ENCODE data around the gene PTGIS. TPM values are rescaled to one million over a fixed set of nuclear protein-coding genes. Genes with fewer than 3 reads are reported as not detected.
A peak's percentile ranks its signal among the peaks of the same experiment; 100 is the strongest.

PTGIS gene
- total RNA-seq, 3 donors from 2014 or later = 38.7 to 41.7 (median 41.0) TPM

DNA sequence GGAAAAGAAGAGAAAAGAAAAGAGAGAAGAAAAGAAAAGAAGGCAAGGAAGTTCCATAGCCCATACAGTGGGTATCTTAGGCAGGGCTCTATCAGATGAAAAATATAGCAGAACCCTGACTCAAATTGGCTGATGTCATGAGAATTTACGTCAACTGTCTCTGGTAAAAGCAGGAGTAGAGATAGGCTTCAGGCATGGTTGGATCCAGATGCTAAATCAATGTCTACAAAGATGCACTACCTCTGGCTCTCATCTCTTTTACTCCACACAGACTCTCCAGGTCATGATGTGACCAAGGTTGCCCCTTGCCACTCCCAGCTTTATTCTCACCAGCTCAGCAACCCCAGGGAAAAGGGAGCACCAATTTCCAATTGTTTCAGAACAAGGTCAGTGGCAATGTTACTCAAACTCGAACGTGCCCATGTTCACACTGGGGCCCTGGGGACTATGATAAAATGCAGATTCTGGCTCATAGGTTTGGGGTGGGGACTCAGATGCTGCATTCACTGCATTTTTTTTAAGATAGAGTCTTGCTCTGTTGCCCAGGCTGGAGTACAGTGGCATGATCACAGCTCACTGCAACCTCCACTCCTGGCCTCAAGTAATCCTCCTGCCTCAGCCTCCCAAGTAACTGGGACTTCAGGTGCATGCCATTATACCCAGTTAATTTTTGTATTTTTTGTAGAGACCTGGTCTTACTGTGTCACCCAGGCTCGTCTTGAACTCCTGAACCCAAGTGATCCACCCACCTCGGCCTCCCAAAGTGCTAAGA, 33.4 kb upstream of the PTGIS start:
- Histone ChIP-seq H3K27me3 (no peaks in the 10 kb centered on the region), H3K4me3 (no peak overlapping the region), H3K9me3 (no peaks in the 10 kb centered on the region), H3K27ac (peak overlapping the region in 1 of 2 donors; percentile 12), H3K36me3 (no peaks in the 10 kb centered on the region), H3K4me1 (no peaks in the 10 kb centered on the region)
- no peak for DNase-seq (ENCODE audit: low spot score in 2 of 2)
- intact Hi-C loops (cut with DNase I; ENCODE audit: low total_unique reads) = loop anchor here (10.0 kb wide), 1 partner anchor 57 kb away; no protein-coding TSS in a partner anchor
- TF ChIP-seq POLR2A (IDR thresholded peaks at IDR 0.05) = no peak
- no peak for TF ChIP-seq POLR2AphosphoS5 (IDR thresholded peaks at IDR 0.05)
- TF ChIP-seq, protein P1, sequence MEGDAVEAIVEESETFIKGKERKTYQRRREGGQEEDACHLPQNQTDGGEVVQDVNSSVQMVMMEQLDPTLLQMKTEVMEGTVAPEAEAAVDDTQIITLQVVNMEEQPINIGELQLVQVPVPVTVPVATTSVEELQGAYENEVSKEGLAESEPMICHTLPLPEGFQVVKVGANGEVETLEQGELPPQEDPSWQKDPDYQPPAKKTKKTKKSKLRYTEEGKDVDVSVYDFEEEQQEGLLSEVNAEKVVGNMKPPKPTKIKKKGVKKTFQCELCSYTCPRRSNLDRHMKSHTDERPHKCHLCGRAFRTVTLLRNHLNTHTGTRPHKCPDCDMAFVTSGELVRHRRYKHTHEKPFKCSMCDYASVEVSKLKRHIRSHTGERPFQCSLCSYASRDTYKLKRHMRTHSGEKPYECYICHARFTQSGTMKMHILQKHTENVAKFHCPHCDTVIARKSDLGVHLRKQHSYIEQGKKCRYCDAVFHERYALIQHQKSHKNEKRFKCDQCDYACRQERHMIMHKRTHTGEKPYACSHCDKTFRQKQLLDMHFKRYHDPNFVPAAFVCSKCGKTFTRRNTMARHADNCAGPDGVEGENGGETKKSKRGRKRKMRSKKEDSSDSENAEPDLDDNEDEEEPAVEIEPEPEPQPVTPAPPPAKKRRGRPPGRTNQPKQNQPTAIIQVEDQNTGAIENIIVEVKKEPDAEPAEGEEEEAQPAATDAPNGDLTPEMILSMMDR (IDR thresholded peaks at IDR 0.05) = no peak

DNA sequence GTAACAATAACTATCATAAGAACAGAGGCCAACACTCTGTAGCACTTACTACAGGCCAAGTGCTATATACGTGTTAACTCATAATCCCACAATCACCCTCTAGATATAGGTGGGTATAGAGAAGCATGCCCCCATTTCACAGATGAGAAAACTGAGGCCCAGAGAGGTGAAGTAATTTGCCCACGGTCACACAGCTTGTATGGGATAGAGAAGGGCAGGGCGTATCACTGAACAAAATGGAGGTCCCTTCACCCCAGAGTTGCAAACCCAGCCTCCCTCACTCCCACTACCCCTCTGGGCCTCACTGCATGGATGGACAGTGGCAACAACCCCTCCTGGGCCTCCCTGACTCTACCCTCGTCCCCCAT, 31.8 kb upstream of the PTGIS start:
- Histone ChIP-seq H3K36me3 (no peaks in the 10 kb centered on the region), H3K4me3 (no peak overlapping the region), H3K27ac (no peak overlapping the region), H3K27me3 (no peaks in the 10 kb centered on the region), H3K4me1 (no peaks in the 10 kb centered on the region), H3K9me3 (no peaks in the 10 kb centered on the region)
- intact Hi-C loops (cut with DNase I; ENCODE audit: low total_unique reads) = loop anchor here (10.0 kb wide), 1 partner anchor 55 kb away; no protein-coding TSS in a partner anchor
- no peak for TF ChIP-seq POLR2AphosphoS5 (IDR thresholded peaks at IDR 0.05)
- TF ChIP-seq, protein P1 (IDR thresholded peaks at IDR 0.05) = no peak
- TF ChIP-seq POLR2A (IDR thresholded peaks at IDR 0.05) = no peak
- DNase-seq (ENCODE audit: low spot score in 2 of 2) = no peak

DNA sequence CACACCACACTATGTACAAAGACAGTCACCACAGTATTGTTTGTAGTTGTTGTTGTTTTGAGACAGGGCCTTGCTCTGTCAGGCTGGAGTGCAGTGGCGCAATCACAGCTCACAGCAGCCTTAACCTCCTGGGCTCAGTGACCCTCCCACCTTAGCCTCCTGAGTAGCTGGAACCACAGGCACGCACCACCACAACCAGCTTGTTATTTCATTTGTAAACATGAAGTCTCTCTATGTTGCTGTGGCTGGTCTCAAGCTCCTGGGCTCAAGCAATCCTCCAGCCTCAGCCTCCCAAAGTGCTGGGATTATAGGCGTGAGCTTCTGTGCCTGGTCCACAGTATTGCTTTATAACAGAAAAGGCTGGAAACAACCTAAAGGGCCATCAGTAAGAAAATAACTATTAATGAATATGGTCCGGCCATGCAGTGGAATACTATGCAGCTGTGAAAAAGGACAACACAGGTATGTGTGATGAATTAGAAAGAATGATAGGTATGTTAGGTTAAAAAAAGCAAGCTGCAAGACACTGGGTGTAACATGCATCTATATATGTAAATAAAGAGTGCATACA, 30.0 kb upstream of the PTGIS start:
- Histone ChIP-seq H3K27ac (no peak overlapping the region), H3K4me1 (no peaks in the 10 kb centered on the region), H3K36me3 (no peaks in the 10 kb centered on the region), H3K9me3 (no peaks in the 10 kb centered on the region), H3K4me3 (no peak overlapping the region), H3K27me3 (no peaks in the 10 kb centered on the region)
- intact Hi-C loops (cut with DNase I; ENCODE audit: low total_unique reads) = no loop called here
- DNase-seq (ENCODE audit: low spot score in 2 of 2) = no peak
- TF ChIP-seq, protein P1 (IDR thresholded peaks at IDR 0.05) = no peak
- TF ChIP-seq POLR2A (IDR thresholded peaks at IDR 0.05) (no peak), POLR2AphosphoS5 (IDR thresholded peaks at IDR 0.05) (no peak)

DNA sequence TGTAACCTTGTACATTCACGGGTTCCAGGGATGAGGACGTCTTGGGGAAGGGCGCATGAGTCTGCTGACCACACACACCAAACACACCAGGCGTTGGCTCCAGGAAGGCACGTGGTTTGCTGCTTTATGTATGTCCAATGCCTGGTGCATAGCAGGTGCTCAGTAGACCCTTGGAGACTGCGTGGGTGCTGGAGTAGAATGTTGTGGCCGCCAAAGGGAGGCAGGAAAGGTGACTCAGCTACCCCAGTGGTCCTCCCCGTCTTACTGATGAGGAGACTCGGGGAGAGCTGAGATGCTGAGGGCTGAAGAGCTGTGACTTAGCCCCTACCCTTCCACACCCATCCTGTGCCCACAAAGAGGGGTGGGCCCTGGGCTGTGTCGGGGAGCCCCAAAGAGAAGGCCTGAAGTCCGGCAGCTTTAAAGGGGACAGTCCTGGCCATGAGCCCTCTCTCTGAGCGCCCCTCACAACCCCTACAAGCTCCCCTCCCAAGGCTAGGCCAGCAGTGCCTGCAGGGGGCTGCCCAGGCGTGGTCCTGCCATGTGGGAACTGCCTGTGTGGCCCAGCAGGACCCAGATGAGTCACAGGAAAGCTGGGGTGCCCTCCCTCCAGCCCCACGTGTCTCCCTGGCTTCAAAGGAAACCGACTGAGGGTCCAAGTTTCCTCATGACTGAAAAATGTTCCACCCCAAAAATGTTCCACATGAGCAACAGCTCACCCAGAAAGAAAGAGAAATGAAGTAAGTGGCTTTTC, 28.0 kb upstream of the PTGIS start:
- Histone ChIP-seq H3K4me1 (no peaks in the 10 kb centered on the region), H3K27ac (peak overlapping the region; percentile 18 to 88), H3K9me3 (no peaks in the 10 kb centered on the region), H3K27me3 (no peaks in the 10 kb centered on the region), H3K36me3 (no peaks in the 10 kb centered on the region), H3K4me3 (no peak overlapping the region)
- intact Hi-C loops (cut with DNase I; ENCODE audit: low total_unique reads) = no loop called here
- no peak for DNase-seq (ENCODE audit: low spot score in 2 of 2)
- peak; percentile 23 to 51 (median 48) for TF ChIP-seq POLR2AphosphoS5 (IDR thresholded peaks at IDR 0.05)
- TF ChIP-seq, protein P1 (IDR thresholded peaks at IDR 0.05) = no peak

DNA sequence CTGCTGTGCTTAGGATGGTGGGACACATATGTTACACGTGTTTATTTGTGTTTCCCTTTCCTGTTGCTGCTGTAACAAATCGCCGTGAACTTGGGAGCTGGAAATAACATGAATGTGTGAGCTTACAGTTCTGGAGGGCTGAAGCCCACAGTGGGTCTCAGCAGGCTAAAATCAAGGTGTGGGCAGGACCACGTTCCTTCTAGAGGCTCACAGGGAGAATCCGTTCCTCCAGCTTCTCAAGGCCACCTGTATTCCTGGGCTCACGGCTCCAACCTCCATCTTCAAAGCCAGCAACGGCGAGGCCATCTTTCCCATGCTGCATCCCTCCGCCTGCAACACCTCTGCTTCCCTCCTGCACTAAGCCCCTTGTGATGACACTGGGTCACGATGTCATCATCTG, 27.4 kb upstream of the PTGIS start:
- Histone ChIP-seq H3K27me3 (no peaks in the 10 kb centered on the region), H3K4me1 (no peaks in the 10 kb centered on the region), H3K9me3 (no peaks in the 10 kb centered on the region), H3K36me3 (no peaks in the 10 kb centered on the region), H3K4me3 (no peak overlapping the region), H3K27ac (peak overlapping the region; percentile 18 to 88)
- no peak for DNase-seq (ENCODE audit: low spot score in 2 of 2)
- TF ChIP-seq POLR2AphosphoS5 (IDR thresholded peaks at IDR 0.05) (no peak), POLR2A (IDR thresholded peaks at IDR 0.05) (no peak)
- TF ChIP-seq, protein P1 (IDR thresholded peaks at IDR 0.05) = no peak
- intact Hi-C loops (cut with DNase I; ENCODE audit: low total_unique reads) = no loop called here
